G401 (cell line): ENCODE measurements around the gene APP. TPM values are rescaled to one million over a fixed set of nuclear protein-coding genes. Genes with fewer than 3 reads are reported as not detected.

ENCODE experiments used
- DNase-seq: peaks from one replicate; pipeline ENCODE4 v3.0.0-alpha.2; 2015; ENCODE audit warnings: low spot score
- in situ Hi-C: cut with HindIII; loops from 2 replicates; pipeline ENCODE4 v1.10.0; 2016; ENCODE audit warnings: low sequenced_read_pairs, mixed read lengths
- total RNA-seq: library from RNA; depleted of rRNA; stranded (reverse); fragments of >200 nt; shearing (Covaris generic); gene quantifications from 2 replicates; pipeline ENCODE4 v1.2.3, GENCODE V29; 2014

APP gene
- total RNA-seq, 1 experiment from 2014 or later: 254 TPM

DNA sequence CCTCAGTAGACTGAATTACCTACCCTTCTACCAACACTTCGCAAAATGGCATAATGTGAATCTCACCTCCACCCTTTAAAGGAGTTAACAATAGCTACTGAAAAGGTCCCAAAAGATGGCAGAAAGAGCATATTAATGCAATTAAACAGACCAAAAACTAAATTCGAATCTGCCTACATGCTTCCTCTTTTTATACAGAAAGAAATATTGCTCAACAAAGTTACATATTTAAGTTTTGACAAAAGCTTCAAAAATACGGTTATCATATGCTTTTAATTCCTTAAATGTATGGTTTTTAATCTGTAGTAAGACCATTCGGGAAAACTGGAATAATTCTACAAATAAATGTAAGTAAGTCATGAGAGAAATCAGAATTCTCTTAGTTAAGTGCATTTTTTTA is 2.2 kb downstream of the APP start:
- DNase-seq: no peak
- in situ Hi-C loops: loop anchor here (25.0 kb wide), 1 partner anchor 281 kb away; no protein-coding TSS in a partner anchor

DNA sequence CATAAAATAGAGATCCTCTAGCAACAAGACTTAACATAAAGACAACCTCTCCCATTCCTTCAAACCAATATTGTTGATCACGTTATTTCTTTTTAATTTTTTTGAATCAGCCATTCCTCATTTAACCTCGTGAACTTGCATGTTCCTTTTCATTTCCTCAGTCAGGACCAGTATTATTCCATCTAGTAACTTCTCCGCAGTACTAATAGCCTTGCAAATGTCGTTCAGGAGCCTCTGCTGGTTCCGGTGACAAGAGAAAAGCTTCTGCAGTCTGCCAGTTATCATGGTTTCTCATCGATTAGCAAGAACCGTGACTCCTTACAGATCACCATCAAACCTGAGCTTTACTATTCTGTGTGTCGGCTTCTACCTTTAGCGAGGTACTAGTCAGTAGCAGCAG is 3.0 kb downstream of the APP start:
- in situ Hi-C loops: loop anchor here (25.0 kb wide), 1 partner anchor 280 kb away; no protein-coding TSS in a partner anchor
- peak; percentile 63 for DNase-seq

DNA sequence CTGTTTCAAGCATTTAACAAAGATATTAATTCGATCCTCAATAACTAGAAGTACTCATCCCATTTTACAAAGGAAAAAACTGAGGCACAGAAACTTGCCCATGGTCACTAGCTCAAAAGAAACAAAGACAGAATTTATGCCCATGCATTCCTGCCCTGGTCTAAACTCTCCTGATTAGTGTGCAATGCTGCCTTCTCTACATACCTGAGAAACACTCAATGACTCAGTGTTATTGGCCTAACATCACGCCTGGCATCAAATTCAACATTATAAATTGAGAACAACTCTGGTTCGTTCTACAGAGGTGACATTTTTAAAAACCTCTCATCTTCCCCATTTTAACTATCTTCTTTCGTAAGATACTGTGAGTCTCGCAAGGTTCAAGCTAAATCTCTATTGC is 5.2 kb downstream of the APP start:
- peak; percentile 46 for DNase-seq
- in situ Hi-C loops: loop anchor here (25.0 kb wide), 1 partner anchor 278 kb away; no protein-coding TSS in a partner anchor

DNA sequence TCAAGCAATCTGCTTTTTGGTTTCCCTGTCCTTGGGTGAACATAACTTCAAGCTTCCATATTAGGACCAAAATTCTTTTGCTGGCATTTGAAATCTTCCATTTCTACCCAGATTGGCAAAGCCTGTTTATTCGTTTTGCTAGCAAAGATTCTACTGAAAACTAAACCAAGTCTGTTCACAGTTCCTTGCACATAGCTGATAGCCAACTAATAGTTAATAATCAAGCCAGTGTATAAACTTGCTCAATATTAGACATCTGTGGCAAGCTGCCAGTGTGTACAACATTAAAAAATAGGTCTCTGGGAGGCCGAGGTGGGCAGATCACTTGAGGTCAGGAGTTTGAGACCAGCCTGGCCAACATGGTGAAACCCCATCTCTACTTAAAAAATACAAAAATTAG is 6.3 kb downstream of the APP start:
- no peak for DNase-seq
- in situ Hi-C loops: loop anchor here (25.0 kb wide), 1 partner anchor 277 kb away; no protein-coding TSS in a partner anchor

DNA sequence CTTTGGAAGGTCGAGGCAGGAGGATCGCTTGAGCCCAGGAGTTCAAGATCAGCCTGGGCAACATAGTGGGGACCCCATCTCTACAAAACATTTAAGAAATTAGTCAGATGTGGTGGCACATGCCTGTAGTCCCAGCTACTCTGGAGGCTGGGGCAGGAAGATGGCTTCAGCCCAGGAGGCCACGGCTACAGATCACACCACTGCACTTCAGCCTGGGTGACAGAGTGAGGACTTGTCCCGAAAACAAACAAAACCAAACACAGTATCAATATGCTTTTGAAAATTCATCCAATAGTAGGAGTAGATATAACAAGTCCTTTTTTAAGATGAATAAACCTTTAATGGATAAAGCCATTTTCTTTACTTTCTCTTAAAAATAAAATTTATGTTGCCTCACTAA is 8.5 kb downstream of the APP start:
- in situ Hi-C loops: loop anchor here (25.0 kb wide), 1 partner anchor 275 kb away; no protein-coding TSS in a partner anchor
- no peak for DNase-seq

DNA sequence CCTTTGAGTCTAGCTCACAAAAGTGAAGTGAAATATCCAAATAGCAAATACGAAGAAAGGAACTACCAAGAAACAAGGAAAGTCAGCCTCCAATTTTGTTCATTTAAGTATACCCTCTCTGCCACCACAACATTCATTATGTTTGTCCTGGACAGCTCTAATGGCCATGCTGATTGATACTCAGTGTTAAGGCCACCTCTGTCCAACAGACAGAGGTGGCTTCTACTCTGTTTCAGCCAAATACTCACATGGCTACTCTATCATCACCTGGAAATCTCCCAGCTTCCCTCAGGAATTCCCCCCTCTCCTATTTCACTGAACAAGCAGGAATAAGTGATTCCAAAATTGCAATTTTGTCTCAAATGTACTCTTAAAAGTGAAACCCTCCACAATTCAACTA is 10.7 kb downstream of the APP start:
- in situ Hi-C loops: loop anchor here (25.0 kb wide), 1 partner anchor 273 kb away; no protein-coding TSS in a partner anchor
- DNase-seq: no peak

DNA sequence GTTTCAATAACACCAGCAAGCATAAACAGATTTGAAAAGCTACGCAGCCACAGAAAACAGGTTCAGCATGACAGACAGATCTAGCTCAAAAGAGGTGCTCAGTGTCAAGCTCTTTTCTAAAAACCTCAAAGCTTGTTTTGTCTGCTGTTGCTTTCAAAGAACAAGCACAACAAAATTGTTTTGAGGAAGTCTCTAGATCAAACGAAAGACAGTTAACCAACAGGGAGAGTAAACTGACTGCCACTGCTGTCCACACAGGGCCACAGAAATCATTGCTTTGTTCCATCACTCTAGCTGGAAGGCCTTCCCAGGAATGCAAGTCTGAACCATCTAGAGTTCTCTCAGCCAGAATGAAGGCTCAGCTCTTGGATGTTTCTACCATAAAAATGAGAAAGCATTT is 12.8 kb downstream of the APP start:
- DNase-seq: no peak
- in situ Hi-C loops: loop anchor here (25.0 kb wide), 1 partner anchor 270 kb away; no protein-coding TSS in a partner anchor

DNA sequence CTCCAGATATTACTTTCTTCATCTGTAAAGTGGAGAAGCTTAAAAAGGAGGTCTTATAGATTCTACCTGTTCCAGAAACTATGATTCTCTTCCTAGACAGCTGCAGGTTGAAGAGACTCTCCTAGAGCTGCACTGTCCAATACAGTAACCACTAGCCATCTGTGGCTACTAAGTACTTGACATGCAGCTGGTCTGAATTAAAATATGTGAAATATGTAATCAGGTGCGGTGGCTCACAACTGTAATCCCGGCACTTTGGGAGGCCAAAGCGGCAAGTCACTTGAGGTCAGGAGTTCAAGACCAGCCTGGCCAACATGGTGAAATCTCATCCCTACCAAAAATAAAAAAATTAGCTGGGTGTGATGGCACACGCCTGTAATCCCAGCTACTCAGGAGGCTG is 15.8 kb downstream of the APP start:
- DNase-seq: no peak
- in situ Hi-C loops: loop anchor here (25.0 kb wide), 1 partner anchor 267 kb away; no protein-coding TSS in a partner anchor

DNA sequence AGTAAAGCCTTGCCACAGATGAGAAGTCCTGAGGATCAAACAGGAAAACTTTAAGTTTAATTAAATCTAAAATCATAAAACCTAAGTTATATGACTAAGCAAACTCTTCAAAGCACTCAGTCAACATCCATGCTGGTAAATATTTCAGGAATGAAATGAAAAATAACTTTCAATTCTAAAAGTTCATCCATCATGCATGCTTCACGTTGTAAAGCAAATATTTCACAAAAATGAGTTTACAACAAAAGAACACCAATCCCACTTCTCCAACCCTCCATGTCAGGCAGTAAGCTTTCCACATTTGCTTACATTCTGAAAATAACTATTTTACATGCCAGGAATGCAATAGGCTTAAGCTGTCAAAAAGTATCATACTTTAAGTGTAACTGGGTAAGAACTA is 16.8 kb downstream of the APP start:
- in situ Hi-C loops: loop anchor here (25.0 kb wide), 1 partner anchor 266 kb away; no protein-coding TSS in a partner anchor
- no peak for DNase-seq

DNA sequence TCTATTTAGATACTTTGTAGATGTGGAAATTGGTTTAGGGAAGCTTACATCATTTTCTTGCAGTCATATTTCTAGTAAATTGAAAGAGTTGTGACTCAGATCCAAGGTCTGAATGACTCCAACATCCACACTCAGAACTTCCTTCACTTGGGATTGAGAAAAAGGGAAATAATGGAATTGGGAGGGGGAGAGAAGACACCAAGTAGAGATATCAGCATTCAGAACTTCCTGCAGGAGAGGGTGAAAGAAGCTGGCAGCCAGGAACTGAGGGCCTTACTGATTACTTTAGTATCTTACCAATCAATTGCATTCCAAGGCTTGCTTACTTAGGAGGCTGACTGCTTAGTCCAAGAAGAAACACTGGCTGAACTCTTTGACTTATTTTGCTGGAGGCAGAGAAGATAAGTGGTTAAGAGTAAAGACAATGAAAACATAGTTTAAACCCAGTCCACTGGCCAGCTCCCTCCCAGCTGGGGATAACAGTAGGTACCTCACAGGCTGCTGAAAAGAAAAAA is 21.7 kb downstream of the APP start:
- in situ Hi-C loops: no loop called here
- DNase-seq: no peak

DNA sequence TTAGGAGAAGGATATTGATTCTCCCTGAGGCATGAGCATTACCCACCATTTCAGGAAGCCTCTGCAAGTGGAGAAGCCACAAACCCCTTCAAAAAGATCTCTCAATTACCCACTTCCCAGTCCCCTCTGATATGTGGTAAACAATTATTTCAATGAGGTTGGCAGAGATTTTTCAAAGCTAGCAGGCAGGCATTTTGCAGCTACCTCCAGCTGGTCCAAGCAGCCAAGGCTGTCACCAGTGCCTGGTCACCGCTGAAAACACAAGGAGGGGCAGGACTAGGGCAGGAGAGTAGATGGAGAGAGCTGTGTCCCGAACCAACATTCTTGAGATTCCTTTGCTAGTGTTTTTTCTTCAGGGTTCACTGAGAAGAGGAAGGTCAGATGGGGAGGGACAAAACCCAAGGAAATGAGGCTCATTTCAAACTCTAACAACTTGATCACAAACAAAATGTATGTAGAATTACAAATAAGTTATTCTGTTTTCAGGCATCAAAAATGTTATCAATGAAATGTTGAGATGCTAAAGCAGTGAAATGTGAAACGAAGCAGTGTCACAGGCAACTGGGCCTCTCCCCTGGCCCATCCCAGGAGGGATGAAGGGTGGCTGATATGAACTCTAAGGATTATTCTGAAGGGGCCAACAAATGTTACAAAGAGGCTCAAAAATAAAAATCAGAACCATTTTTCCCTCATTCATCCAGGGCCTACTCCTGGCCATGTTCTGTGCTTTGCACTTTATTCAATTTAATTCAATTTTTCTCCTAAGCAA is 22.3 kb downstream of the APP start:
- peak; percentile 53 for DNase-seq
- in situ Hi-C loops: no loop called here

DNA sequence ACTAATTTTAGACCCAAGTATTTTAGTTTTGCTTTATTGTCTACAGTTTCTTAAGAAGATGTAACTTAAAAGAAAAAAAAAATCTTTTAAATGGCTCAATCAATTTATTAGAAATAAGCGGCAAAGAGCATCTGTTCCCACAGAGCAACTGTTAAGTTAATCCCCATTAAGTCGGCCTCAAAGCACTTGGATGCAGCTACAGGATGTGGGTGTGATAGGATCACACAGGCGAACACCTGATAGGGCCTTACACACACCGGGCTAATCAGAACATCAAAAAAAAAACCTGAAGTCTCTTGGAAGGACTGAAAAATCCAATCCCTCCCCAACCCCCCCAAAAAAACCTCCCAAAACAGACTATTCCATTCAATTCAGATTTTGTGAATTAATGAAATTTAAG is 23.0 kb downstream of the APP start:
- in situ Hi-C loops: no loop called here
- DNase-seq: peak; percentile 71

DNA sequence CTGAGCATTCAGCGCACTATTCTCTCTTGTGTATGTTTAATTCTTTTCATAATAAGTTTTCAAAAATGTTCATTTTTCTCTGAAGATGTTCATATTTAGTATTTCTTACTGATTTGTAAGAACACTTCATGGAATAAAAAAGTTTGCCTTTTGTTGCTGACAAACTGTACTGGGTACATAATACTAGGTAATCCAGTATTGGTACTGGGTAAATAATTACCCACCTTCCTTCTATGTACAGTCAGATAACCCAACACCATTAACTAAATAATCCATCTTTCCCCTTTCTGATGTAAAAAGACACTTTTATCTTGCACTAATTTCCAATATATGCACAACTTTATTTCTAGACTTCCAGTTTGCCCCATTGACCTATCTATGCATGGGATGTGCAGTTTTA is 23.9 kb downstream of the APP start:
- in situ Hi-C loops: no loop called here
- no peak for DNase-seq

DNA sequence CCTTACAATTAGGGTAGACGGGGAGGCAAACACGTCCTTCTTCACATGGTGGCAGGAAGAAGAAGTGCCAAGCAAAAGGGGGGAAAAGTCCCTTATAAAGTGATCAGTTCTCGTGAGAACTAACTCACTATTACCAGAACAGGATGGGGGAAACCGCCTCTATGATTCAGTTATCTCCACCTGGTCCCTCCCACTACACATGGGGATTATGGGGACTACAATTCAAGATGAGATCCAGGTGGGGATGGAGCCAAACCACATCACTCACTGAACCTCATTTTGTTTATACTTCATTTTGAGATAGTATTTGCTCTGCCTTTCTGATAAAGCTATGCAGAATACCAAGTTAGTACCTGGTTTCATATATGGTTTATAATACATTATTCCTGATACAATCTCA is 26.5 kb downstream of the APP start:
- in situ Hi-C loops: no loop called here
- DNase-seq: no peak

DNA sequence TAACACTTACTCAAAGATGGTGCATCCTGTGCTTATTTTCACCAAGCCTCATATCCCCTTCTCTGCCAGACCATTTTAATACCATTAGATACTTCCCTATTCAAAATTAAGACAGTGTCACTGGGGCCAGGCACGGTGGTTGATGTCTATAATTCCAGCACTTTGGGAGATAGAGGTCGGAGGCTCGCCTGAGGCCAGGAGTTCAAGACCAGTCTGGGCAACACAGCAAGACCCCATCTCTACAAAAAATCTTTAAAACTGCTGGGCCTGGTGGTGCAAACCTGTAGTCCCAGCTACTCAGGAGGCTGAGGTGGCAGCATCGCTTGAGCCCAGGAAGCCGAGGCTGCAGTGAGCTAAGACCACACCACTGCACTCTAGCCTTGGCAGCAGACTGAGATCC is 28.2 kb downstream of the APP start:
- in situ Hi-C loops: no loop called here
- no peak for DNase-seq

DNA sequence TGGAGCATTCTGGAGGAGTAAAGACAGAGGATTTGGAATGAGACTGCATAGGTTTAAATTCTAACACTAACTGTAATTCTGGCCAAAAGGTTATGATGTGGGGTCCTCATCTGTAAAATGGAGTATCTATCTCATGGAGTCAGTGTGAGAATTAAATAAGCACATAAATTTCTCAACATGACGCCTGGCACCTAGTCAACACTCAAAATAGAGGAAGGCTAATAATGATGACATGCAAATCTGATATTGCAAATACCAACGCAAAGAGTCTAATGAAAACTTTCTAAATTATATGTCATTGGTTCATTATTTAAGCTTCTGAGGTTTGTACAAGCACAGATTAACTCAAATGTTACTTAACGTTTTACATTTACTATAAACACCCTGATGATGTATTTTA is 29.6 kb downstream of the APP start:
- no peak for DNase-seq
- in situ Hi-C loops: no loop called here

DNA sequence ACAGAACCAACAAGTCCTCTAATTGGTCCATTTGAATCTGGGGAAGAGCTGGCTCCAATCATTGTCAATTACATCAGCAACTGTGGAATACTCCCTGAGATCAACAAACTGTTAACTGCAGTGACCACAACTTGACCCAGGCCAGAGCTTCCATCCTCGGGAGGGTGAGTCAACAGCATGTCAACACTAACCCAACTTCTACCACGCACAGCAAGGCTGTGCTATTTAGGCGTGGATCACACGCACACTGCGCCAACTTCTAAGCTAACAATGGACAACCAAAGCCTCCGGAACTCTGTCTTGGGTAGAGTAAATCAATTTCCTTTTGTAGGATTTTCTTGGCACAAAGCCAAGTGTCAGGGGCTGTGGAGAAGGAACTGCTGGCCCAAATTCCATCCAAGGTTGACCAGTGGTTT is 30.4 kb downstream of the APP start:
- in situ Hi-C loops: no loop called here
- no peak for DNase-seq

DNA sequence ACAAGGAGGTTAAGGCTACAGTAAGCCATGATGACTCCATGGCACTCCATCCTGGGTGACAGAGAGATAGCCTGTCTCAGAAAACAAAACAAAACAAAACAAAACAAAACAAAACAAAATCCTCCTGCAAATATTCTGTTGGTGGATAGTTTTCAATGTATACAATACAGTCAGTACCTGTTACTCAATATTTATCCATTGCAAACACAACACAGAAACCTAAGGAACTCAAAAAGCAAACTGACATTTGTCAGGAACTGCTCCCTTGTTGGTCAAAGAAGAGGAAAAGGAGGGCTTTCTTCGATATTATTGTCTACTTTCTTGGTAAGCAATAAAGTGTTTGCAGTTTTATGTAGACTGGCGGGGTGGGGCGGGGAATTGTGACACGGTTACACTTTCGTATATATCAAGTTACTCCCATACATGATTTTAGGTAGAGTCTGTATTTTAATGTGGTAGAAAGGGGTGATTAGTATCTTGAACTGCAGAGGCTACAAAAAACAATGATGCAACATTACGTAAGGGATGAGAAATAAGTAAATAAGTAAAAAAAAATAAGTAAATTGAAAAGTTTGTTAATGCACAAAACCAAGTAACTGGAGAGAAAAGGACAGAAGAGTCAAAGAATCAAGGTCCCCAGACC is 31.8 kb downstream of the APP start:
- in situ Hi-C loops: no loop called here
- no peak for DNase-seq

DNA sequence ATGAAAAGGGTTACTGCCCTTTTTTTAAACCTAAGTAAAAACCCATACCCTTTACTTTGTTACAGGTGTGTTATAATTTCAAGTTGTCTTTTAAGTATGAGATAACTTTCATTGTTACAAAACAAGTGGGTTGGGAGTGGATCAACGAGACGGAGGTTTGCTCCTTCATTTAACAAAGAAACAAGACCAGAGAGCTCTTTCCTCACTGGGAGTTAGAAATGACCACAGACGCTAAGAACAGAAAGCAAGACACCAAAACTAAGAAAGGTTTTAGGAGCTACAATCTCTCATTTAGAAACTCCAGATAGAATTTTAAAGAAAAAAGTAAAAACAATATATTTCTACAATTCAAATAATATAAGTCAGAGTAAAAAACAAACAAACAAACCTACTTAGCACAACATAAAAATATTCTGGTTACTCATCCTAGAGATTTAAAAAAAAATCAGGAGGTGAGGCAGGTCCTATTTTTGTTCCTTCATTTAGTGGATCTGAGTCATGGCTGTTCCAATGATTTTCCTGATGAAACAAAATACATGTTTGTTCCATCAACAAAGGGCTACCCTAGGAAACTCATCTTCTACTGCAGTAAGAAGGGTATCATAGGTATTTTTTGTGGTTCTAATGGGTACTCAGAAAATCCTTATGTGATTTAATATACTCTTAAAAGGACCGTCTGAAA is 33.0 kb downstream of the APP start:
- in situ Hi-C loops: no loop called here
- no peak for DNase-seq

DNA sequence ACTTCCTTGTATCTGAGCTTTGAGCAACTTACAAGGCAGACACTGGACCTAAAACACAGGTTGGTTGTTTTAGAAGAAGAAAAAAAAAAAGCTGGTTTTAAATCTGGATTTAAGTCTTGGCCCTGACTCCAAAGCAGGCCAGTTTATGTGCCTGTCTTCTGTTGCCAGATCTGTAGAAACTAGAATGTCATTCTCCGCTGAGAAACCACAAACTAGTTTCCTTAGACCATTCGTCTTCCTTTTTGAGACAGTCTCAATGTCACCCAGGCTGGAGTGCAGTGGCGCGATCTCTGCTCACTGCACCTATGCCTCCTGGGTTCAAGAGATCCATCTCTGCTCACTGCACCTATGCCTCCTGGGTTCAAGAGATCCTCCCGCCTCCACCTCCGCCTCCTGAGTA is 33.9 kb downstream of the APP start:
- no peak for DNase-seq
- in situ Hi-C loops: no loop called here
